HG03108 (cell line): ENCODE results near the gene PAXX.

ENCODE experiments used
- ATAC-seq: cut with Tn5 transposase; IDR thresholded peaks from one replicate; pipeline ENCODE4 v1.9.1; 2021; ENCODE audit warnings: moderate library complexity; ENCODE audit not compliant: unreplicated experiment

The PAXX gene

GRCh38 chr9:136980669-136981478, 11.3 kb upstream of the PAXX start:
- ATAC-seq: no peak

- ATAC-seq: no peak
Observed at GRCh38 chr9:136981588-136982231, 10.5 kb upstream of the PAXX start.

- ATAC-seq: no peak
Observed at GRCh38 chr9:136982232-136983051, 9.8 kb upstream of the PAXX start, which contains the start of gene LCNL1. TSS of gene LCNL1 (plus strand) at chr9:136982993. CDS start at chr9:136983587, 594 bp downstream.

DNA sequence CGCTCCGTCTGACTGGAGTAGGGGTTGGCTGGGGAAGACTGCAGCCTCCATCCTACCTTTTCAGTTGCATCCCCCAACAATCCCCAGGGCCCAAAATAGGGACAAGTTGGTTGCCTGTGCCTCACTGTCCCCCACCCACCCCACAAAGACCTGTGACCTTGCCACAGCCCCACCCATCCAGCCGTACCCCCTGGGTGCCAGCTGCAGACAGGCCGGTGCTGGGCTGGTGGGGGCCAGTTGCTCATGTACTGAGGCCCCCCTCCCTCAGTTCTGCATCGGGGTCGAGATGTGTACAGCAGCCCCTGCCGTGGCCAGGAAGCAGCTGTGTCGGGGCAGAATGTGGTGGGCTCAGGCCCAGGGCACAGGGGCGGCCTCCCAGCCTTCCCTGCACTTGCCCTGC, 9.1 kb upstream of the PAXX start:
- no peak for ATAC-seq

DNA sequence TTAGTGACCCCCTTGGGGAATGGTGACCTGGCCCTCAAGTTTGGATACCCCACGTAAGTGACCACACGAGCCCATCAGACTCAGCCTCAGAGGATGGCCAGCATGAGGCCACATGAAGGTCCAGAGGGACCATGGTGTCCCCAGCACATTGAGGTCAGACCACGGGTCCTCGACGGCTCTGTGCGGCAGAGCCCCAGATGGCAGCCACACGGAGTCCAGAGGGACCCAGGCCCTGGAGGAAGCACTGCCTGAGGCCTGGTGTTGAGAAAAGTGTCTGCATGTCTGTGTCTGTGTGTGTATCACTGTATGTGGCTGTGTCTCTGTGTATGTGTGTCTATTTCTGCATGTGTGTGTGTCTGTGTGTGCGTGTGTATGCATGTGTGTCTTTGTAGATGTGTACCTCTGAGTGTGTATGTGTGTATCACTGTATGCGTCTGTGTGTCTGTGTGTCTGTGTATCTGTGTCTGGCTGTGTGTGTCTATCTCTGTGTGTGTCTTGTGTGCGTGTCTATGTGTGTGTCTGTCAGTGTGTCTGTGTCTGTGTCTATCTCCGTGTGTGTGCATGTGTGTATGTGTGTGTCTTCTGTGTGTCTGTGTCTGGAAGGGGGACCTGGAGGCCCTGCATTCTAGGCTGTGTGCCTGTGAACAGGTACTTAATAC, 8.4 kb upstream of the PAXX start:
- ATAC-seq: no peak

DNA sequence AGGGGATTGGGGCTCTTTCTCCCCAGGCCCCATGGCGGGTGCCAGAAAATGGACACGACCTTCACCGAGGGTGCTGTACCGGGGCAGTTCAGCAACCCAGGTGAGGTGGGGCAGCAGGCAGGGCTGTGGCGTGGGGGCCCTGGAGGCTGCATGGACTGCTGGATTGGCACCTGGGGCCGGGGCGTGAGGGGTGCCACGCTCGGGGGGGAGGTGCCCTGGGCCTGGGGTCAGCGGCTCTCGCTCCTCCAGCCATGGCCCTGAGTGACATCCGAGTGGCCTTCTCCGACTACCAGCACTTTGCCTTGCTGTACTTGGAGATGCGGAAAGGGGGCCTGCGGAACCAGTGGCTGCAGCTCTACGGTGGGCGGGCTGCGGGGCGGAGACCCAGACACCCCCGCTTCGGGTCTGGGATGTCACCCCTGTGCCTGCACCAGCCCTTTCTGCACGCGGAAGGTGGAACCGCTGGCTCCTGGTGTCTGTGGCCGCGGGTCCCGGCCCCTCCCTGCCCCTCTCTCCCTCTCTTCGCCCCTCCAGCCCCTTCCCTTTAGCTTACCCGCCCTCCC, 7.7 kb upstream of the PAXX start:
- no peak for ATAC-seq

- no peak for ATAC-seq
Observed at GRCh38 chr9:136985027-136985602, 7.1 kb upstream of the PAXX start.

- no peak for ATAC-seq
Observed at GRCh38 chr9:136985853-136986252, 6.4 kb upstream of the PAXX start.

GRCh38 chr9:136988872-136989271, 3.4 kb upstream of the PAXX start:
- ATAC-seq: no peak

- ATAC-seq: no peak
Observed at GRCh38 chr9:136990242-136990911, 1.8 kb upstream of the PAXX start.

GRCh38 chr9:136992819-136993369, 672 bp downstream of the PAXX start:
- ATAC-seq: no peak

- no peak for ATAC-seq
Observed at GRCh38 chr9:136994180-136994887, 2.1 kb downstream of the PAXX start.

DNA sequence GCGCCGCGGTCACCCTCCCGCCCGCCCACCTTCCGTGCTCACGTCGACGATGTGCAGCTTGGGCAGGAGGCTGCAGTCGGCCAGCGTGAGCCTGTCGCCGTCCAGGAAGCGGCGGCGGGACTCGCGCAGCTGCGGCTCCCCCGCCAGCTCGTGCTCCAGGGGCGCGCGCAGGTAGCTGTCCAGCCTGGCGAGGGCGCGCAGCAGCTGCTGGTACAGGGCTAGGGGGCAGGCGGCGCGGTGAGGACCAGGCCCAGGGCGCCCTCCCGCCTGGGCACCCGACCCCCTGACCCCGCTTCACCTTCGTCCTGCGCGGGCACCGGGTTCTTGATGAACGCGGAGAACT, 2.6 kb downstream of the PAXX start:
- no peak for ATAC-seq

GRCh38 chr9:136995362-136995761, 3.1 kb downstream of the PAXX start:
- no peak for ATAC-seq

- ATAC-seq: no peak
Observed at GRCh38 chr9:136995772-136996311, 3.6 kb downstream of the PAXX start.

GRCh38 chr9:136996361-136997292, 4.4 kb downstream of the PAXX start, which contains the start of gene CLIC3:
TSS of gene CLIC3 (minus strand) at chr9:136996568. CDS start at chr9:136996543, 25 bp downstream.
- ATAC-seq: no peak

GRCh38 chr9:136997371-136997770, 5.1 kb downstream of the PAXX start:
- no peak for ATAC-seq
